ENCODE measurements around the gene OPA3.

DNA sequence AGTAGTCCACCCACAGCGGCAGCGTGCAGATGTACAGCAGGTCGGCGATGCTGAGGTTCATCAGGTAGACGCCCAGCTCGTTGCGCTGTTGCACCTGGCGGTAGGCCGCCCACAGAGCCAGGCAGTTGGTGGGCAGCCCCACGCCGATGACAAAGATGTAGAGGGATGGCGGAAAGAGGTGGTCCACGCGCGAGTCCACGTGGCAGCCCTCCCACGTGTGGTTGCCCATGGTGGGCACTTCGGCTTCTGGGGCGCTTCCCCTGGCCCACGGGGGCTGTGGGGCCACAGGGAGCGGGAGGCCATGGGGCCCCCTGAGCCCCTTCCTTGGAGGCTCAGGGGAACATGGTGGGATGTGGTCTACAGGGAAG, 7.0 kb upstream of the OPA3 start:
- no peak for TF ChIP-seq POLR2A (IDR thresholded peaks at IDR 0.05)
- TF ChIP-seq CTCF (IDR thresholded peaks at IDR 0.05) = no peak
